GM19023 (cell line): ENCODE results near the gene EFHD1.
"Not testable (repeated sequence)": the region's sequence is repeated elsewhere in the genome, so short reads cannot be mapped to it uniquely, and the experiment has no call there.

ENCODE experiments used
- ATAC-seq: cut with Tn5 transposase; IDR thresholded peaks from one replicate; pipeline ENCODE4 v1.9.1; 2021; ENCODE audit warnings: mild to moderate bottlenecking, moderate library complexity; ENCODE audit not compliant: unreplicated experiment

Gene EFHD1

GRCh38 chr2:232615339-232615738 is 18.1 kb upstream of the EFHD1 start:
- ATAC-seq: no peak

GRCh38 chr2:232621186-232621585 is 12.2 kb upstream of the EFHD1 start:
- ATAC-seq: no peak

GRCh38 chr2:232622563-232622962 is 10.8 kb upstream of the EFHD1 start:
- ATAC-seq: no peak

- ATAC-seq: no peak
Measured at GRCh38 chr2:232623768-232624765, 9.3 kb upstream of the EFHD1 start.

GRCh38 chr2:232626584-232626983 is 6.8 kb upstream of the EFHD1 start:
- ATAC-seq: no peak

- no peak for ATAC-seq
Measured at GRCh38 chr2:232628466-232629128, 4.8 kb upstream of the EFHD1 start.

- no peak for ATAC-seq
Measured at GRCh38 chr2:232629129-232629475, 4.3 kb upstream of the EFHD1 start.

GRCh38 chr2:232632229-232632903 is 1.0 kb upstream of the EFHD1 start:
- ATAC-seq: no peak

GRCh38 chr2:232632904-232633412 is 446 bp upstream of the EFHD1 start:
- ATAC-seq: no peak

- no peak for ATAC-seq
Measured at GRCh38 chr2:232634206-232635150, 1.1 kb downstream of the EFHD1 start.

GRCh38 chr2:232635376-232635775 is 2.0 kb downstream of the EFHD1 start:
- not testable (repeated sequence) for ATAC-seq

GRCh38 chr2:232635820-232636219 is 2.4 kb downstream of the EFHD1 start:
- ATAC-seq: no peak

- no peak for ATAC-seq
Measured at GRCh38 chr2:232636788-232637420, 3.5 kb downstream of the EFHD1 start.

- ATAC-seq: no peak
Measured at GRCh38 chr2:232637866-232638583, 4.6 kb downstream of the EFHD1 start.

GRCh38 chr2:232641153-232641848 is 7.9 kb downstream of the EFHD1 start:
- ATAC-seq: no peak

GRCh38 chr2:232643147-232643425 is 9.7 kb downstream of the EFHD1 start:
- ATAC-seq: no peak

GRCh38 chr2:232643813-232644347 is 10.5 kb downstream of the EFHD1 start:
- ATAC-seq: no peak

GRCh38 chr2:232645061-232645460 is 11.7 kb downstream of the EFHD1 start:
- ATAC-seq: no peak
